ENCODE measurements around the gene MBOAT1.

DNA sequence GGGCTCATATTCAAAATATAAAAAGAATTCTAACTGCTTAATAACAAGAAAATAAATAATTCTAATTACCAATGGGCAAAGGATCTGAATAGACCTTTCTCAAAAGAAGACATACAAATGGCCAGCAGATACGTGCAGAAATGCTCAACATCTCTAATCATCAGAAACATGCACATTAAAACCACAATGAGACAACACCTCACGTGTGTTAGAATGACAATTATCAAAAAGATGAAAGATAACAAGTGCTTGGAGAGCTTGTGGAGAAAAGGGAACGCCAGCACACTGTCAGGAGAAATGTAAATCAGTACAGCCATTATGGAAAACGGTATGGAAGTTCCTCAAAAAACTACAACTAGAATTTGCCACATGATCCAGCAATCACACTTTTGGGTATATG, 53.6 kb downstream of the MBOAT1 start:
- TF ChIP-seq ZNF658 (tag by site-specific recombination; IDR thresholded peaks at IDR 0.05): no peak
- TF ChIP-seq PRDM10 (tag by site-specific recombination; IDR thresholded peaks at IDR 0.05): no peak
- no peak for TF ChIP-seq CTCF (tag by site-specific recombination; IDR thresholded peaks at IDR 0.05)
- no peak for TF ChIP-seq REST (tag by site-specific recombination; IDR thresholded peaks at IDR 0.05)
- TF ChIP-seq ZNF558 (tag by site-specific recombination; IDR thresholded peaks at IDR 0.05): no peak
- no peak for TF ChIP-seq ZNF707 (tag by site-specific recombination; IDR thresholded peaks at IDR 0.05)
- TF ChIP-seq ZNF530 (tag by site-specific recombination; IDR thresholded peaks at IDR 0.05; ENCODE audit: low read depth): no peak
- TF ChIP-seq TCF7L2 (IDR thresholded peaks at IDR 0.05; ENCODE audit: borderline replicate concordance, low read depth, low read length): no peak
- no peak for TF ChIP-seq PBX3 (CRISPR knock-in tag; IDR thresholded peaks at IDR 0.05)
- TF ChIP-seq GLI4 (tag by site-specific recombination; IDR thresholded peaks at IDR 0.05): no peak
- no peak for TF ChIP-seq ZNF133 (tag by site-specific recombination; IDR thresholded peaks at IDR 0.05)
- TF ChIP-seq, protein P1, sequence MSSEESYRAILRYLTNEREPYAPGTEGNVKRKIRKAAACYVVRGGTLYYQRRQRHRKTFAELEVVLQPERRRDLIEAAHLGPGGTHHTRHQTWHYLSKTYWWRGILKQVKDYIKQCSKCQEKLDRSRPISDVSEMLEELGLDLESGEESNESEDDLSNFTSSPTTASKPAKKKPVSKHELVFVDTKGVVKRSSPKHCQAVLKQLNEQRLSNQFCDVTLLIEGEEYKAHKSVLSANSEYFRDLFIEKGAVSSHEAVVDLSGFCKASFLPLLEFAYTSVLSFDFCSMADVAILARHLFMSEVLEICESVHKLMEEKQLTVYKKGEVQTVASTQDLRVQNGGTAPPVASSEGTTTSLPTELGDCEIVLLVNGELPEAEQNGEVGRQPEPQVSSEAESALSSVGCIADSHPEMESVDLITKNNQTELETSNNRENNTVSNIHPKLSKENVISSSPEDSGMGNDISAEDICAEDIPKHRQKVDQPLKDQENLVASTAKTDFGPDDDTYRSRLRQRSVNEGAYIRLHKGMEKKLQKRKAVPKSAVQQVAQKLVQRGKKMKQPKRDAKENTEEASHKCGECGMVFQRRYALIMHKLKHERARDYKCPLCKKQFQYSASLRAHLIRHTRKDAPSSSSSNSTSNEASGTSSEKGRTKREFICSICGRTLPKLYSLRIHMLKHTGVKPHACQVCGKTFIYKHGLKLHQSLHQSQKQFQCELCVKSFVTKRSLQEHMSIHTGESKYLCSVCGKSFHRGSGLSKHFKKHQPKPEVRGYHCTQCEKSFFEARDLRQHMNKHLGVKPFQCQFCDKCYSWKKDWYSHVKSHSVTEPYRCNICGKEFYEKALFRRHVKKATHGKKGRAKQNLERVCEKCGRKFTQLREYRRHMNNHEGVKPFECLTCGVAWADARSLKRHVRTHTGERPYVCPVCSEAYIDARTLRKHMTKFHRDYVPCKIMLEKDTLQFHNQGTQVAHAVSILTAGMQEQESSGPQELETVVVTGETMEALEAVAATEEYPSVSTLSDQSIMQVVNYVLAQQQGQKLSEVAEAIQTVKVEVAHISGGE (tag by site-specific recombination; conservative IDR thresholded peaks at IDR 0.05; ENCODE audit: low read depth): no peak

All from HEK293 (cell line).